Endothelial cell of umbilical vein (primary cell): ENCODE results near the gene APCDD1L.

ENCODE experiments used
- EZH2 ChIP-seq: IDR thresholded peaks from 2 replicates; pipeline ENCODE4 v1.6.1; 2012; ENCODE audit warnings: borderline replicate concordance, low read depth, mild to moderate bottlenecking, moderate library complexity, low read length, inconsistent platforms; ENCODE audit not compliant: severe bottlenecking
- FOS ChIP-seq: IDR thresholded peaks from 2 replicates; pipeline ENCODE4 v1.6.1; 2011; ENCODE audit warnings: mild to moderate bottlenecking, low read length, moderate library complexity, borderline replicate concordance; ENCODE audit not compliant: insufficient read depth
- GATA2 ChIP-seq: IDR thresholded peaks from 2 replicates; pipeline ENCODE4 v1.7.0; 2011; ENCODE audit warnings: low read depth, mild to moderate bottlenecking, moderate library complexity, mixed read lengths, low read length; ENCODE audit not compliant: insufficient read length, insufficient read depth
- JUN ChIP-seq: IDR thresholded peaks from 2 replicates; pipeline ENCODE4 v1.6.1; 2011; ENCODE audit warnings: borderline replicate concordance, low read depth; ENCODE audit not compliant: insufficient read length, insufficient read depth
- MAX ChIP-seq: IDR thresholded peaks from 2 replicates; pipeline ENCODE4 v1.6.1; 2011; ENCODE audit not compliant: insufficient read depth, insufficient read length
- POLR2A ChIP-seq: IDR thresholded peaks from 2 replicates; pipeline ENCODE4 v1.6.1; 2012; ENCODE audit warnings: low read depth, mild to moderate bottlenecking, control low read depth, low read length
- TF ChIP-seq, protein P1 (sequence below), 2 donors: IDR thresholded peaks; 1 replicate in 1 of 2; 2 replicates in 1 of 2; pipeline ENCODE4 v1.5.1; 2011; ENCODE audit warnings: low read length in 2 of 2, mild to moderate bottlenecking in 2 of 2, moderate library complexity in 2 of 2, control low read depth in 1 of 2, inconsistent platforms in 1 of 2, low read depth in 1 of 2; ENCODE audit not compliant: insufficient read depth in 1 of 2; ENCODE audit errors: extremely low read depth in 1 of 2

DNA sequence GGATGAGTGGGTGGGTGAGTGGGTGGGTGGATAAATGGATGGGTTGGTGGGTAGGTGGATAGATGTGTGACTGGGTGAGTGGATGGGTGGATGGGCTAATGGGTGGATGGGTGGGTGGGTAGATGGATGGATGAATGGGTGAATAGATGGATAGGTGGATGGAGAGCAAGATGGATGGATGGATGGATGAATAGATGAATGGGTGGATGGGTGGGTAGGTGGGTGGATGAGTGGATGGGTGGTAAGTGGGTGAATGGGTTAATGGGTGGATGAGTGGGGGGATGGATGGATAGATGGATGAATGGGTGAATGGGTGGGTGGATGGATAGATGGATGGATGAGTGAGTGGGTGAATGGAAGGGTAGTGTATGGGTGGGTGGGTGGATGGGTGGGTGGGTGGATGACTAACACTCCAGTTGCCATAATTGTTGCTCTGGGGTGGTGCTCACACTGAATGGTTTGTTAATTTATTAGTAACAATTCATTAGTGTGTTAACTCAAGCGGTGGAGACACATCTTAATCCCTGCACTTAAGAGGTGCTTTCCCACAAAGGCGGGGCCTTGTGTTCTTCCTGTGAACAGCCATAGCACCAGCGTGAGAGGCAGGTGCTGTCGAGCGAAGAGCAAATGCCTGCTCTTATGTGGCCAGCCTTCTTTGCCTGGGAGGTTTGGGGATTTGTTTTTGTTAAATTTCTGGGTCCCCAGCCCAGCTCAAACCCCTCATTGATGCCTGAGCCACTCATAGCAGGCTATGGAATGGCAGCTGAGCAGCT lies 4.9 kb upstream of the APCDD1L start:
- TF ChIP-seq, protein P1, sequence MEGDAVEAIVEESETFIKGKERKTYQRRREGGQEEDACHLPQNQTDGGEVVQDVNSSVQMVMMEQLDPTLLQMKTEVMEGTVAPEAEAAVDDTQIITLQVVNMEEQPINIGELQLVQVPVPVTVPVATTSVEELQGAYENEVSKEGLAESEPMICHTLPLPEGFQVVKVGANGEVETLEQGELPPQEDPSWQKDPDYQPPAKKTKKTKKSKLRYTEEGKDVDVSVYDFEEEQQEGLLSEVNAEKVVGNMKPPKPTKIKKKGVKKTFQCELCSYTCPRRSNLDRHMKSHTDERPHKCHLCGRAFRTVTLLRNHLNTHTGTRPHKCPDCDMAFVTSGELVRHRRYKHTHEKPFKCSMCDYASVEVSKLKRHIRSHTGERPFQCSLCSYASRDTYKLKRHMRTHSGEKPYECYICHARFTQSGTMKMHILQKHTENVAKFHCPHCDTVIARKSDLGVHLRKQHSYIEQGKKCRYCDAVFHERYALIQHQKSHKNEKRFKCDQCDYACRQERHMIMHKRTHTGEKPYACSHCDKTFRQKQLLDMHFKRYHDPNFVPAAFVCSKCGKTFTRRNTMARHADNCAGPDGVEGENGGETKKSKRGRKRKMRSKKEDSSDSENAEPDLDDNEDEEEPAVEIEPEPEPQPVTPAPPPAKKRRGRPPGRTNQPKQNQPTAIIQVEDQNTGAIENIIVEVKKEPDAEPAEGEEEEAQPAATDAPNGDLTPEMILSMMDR (IDR thresholded peaks at IDR 0.05; ENCODE audit: extremely low read depth in 1 of 2, insufficient read depth in 1 of 2, low read depth in 1 of 2, low read length in 2 of 2), result no peak
- TF ChIP-seq POLR2A, result no peak
- no peak for TF ChIP-seq JUN
- no peak for TF ChIP-seq MAX
- TF ChIP-seq FOS, result no peak
- no peak for TF ChIP-seq EZH2
- TF ChIP-seq GATA2, result no peak
